Measurements from ENCODE around the gene SLC35E1. TPM values are rescaled to one million over a fixed set of nuclear protein-coding genes. Genes with fewer than 3 reads are reported as not detected.
A peak's percentile ranks its signal among the peaks of the same experiment; 100 is the strongest.

Gene SLC35E1
- total RNA-seq, 1 donor from 2014 or later, result 63.1 TPM

DNA sequence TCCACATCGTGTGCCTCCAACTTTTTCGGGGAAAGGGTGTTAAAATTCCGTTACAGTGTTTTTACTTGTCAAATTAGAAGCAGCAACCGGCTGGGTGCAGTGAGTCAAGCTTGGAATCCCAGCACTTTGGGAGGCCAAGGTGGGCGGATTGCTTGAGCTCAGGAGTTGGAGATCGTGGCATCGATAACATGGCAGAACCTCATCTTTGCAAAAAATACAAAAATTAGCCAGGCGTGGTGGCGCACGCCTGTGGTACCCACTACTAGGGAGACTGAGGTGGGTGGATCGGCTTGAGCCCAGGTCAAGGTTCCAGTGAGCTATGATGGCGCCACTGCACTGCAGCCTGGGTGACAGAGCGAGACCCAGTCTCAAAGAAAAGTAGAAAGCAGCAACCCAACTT is 1.1 kb upstream of the SLC35E1 start:
- H3K4me1 Mint-ChIP-seq (ENCODE audit: low read depth, unreplicated experiment), result peaks cover 29% of the 10 kb centered on the region
- peak overlapping the region; percentile 90 for H3K4me2 ChIP-seq (ENCODE audit: low read length)
- TF ChIP-seq EZH2 (IDR thresholded peaks at IDR 0.05; ENCODE audit: insufficient read depth, low read length), result no peak
- no peak for TF ChIP-seq CTCF (IDR thresholded peaks at IDR 0.05; ENCODE audit: insufficient read depth, low read depth, low read length)
- H4K20me1 ChIP-seq (ENCODE audit: insufficient read depth, low read length), result peaks cover 73% of the 10 kb centered on the region
- no peak for FAIRE-seq
- no peak overlapping the region for H3K27ac ChIP-seq (ENCODE audit: low read depth, low read length)
- peaks cover 95% of the 10 kb centered on the region for H3K79me2 ChIP-seq (ENCODE audit: insufficient read depth, low read length)
- H3K4me1 ChIP-seq (ENCODE audit: insufficient read depth, low read length), result peaks cover 22% of the 10 kb centered on the region
- no peaks in the 10 kb centered on the region for H3K36me3 ChIP-seq (ENCODE audit: insufficient read depth, low read length)
- H2AFZ ChIP-seq (ENCODE audit: low read depth, low read length), result no peak overlapping the region
- peak overlapping the region; percentile 91 for H3K9ac ChIP-seq (ENCODE audit: low read length)
- H3K27me3 ChIP-seq (ENCODE audit: insufficient read depth, low read length), result no peaks in the 10 kb centered on the region
- H3K9me3 ChIP-seq (ENCODE audit: insufficient read depth, low read depth, low read length), result no peaks in the 10 kb centered on the region
- peak overlapping the region; percentile 94 for H3K27ac Mint-ChIP-seq (ENCODE audit: unreplicated experiment)
- H3K9me3 Mint-ChIP-seq (ENCODE audit: unreplicated experiment), result no peaks in the 10 kb centered on the region
- H3K4me3 Mint-ChIP-seq (ENCODE audit: unreplicated experiment), result peak overlapping the region; percentile 98
- no peak for DNase-seq (ENCODE audit: low read depth)
- H3K4me3 ChIP-seq (ENCODE audit: insufficient read depth, low read depth, low read length), result peak overlapping the region; percentile 93
- no peaks in the 10 kb centered on the region for H3K27me3 Mint-ChIP-seq (ENCODE audit: low read depth, unreplicated experiment)
- H3K36me3 Mint-ChIP-seq (ENCODE audit: low read depth, unreplicated experiment), result peaks cover 11% of the 10 kb centered on the region

DNA sequence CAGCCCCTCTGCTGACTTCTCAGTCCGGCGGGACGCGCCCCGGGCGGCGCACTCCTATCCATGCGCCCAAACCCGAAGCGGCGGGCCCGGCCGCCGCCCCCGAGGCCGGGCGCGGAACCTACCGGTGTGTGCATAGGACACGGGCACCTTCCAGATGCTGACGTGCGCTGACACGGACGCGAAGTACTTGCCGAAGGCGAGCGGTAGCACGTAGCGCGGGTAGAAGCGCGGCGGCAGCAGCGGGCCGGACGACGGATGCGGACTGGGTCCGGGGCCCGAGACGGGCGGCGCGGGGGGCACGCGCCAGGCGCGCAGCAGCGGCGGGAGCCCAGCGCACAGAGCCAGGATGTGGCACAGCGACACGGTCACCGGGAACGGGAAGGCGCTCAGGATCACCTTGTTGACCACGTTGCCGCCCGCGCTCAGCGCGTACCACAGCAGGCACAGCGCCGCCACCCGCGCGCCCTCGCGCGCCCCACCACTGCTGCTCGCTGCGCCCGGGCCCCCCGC is 338 bp downstream of the SLC35E1 start:
- no peak for FAIRE-seq
- H3K9me3 ChIP-seq (ENCODE audit: insufficient read depth, low read depth, low read length), result no peaks in the 10 kb centered on the region
- peak overlapping the region; percentile 79 for H2AFZ ChIP-seq (ENCODE audit: low read depth, low read length)
- no peaks in the 10 kb centered on the region for H3K27me3 ChIP-seq (ENCODE audit: insufficient read depth, low read length)
- H3K27ac ChIP-seq (ENCODE audit: low read depth, low read length), result peak overlapping the region; percentile 76
- peaks cover 91% of the 10 kb centered on the region for H3K79me2 ChIP-seq (ENCODE audit: insufficient read depth, low read length)
- no peak for TF ChIP-seq CTCF (IDR thresholded peaks at IDR 0.05; ENCODE audit: insufficient read depth, low read depth, low read length)
- TF ChIP-seq EZH2 (IDR thresholded peaks at IDR 0.05; ENCODE audit: insufficient read depth, low read length), result no peak
- peak overlapping the region; percentile 96 for H3K9ac ChIP-seq (ENCODE audit: low read length)
- Mint-ChIP-seq H3K27me3 (ENCODE audit: low read depth, unreplicated experiment) (no peaks in the 10 kb centered on the region), H3K4me3 (ENCODE audit: unreplicated experiment) (peak overlapping the region; percentile 94), H3K9me3 (ENCODE audit: unreplicated experiment) (no peaks in the 10 kb centered on the region), H3K36me3 (ENCODE audit: low read depth, unreplicated experiment) (peaks cover 12% of the 10 kb centered on the region), H3K4me1 (ENCODE audit: low read depth, unreplicated experiment) (peaks cover 29% of the 10 kb centered on the region), H3K27ac (ENCODE audit: unreplicated experiment) (peak overlapping the region; percentile 80)
- H3K36me3 ChIP-seq (ENCODE audit: insufficient read depth, low read length), result peaks cover 2% of the 10 kb centered on the region
- peaks cover 22% of the 10 kb centered on the region for H3K4me1 ChIP-seq (ENCODE audit: insufficient read depth, low read length)
- H4K20me1 ChIP-seq (ENCODE audit: insufficient read depth, low read length), result peaks cover 78% of the 10 kb centered on the region
- no peak for DNase-seq (ENCODE audit: low read depth)
- H3K4me3 ChIP-seq (ENCODE audit: insufficient read depth, low read depth, low read length), result peak overlapping the region; percentile 93
- H3K4me2 ChIP-seq (ENCODE audit: low read length), result peak overlapping the region; percentile 90

- FAIRE-seq (no peak), DNase-seq (ENCODE audit: low read depth) (peak; percentile 36)
- peak overlapping the region; percentile 80 for H3K27ac Mint-ChIP-seq (ENCODE audit: unreplicated experiment)
- peak overlapping the region; percentile 94 for H3K4me3 Mint-ChIP-seq (ENCODE audit: unreplicated experiment)
- Histone ChIP-seq H3K4me2 (ENCODE audit: low read length) (peak overlapping the region; percentile 90), H3K9ac (ENCODE audit: low read length) (peak overlapping the region; percentile 96), H3K9me3 (ENCODE audit: insufficient read depth, low read depth, low read length) (no peaks in the 10 kb centered on the region), H3K4me3 (ENCODE audit: insufficient read depth, low read depth, low read length) (peak overlapping the region; percentile 93), H3K27ac (ENCODE audit: low read depth, low read length) (peak overlapping the region; percentile 76), H4K20me1 (ENCODE audit: insufficient read depth, low read length) (peaks cover 78% of the 10 kb centered on the region), H3K4me1 (ENCODE audit: insufficient read depth, low read length) (peaks cover 22% of the 10 kb centered on the region), H3K36me3 (ENCODE audit: insufficient read depth, low read length) (peaks cover 7% of the 10 kb centered on the region), H3K27me3 (ENCODE audit: insufficient read depth, low read length) (no peaks in the 10 kb centered on the region), H2AFZ (ENCODE audit: low read depth, low read length) (peak overlapping the region; percentile 79), H3K79me2 (ENCODE audit: insufficient read depth, low read length) (peaks cover 91% of the 10 kb centered on the region)
- peaks cover 12% of the 10 kb centered on the region for H3K36me3 Mint-ChIP-seq (ENCODE audit: low read depth, unreplicated experiment)
- no peaks in the 10 kb centered on the region for H3K9me3 Mint-ChIP-seq (ENCODE audit: unreplicated experiment)
- peaks cover 29% of the 10 kb centered on the region for H3K4me1 Mint-ChIP-seq (ENCODE audit: low read depth, unreplicated experiment)
- H3K27me3 Mint-ChIP-seq (ENCODE audit: low read depth, unreplicated experiment), result no peaks in the 10 kb centered on the region
- no peak for TF ChIP-seq CTCF (IDR thresholded peaks at IDR 0.05; ENCODE audit: insufficient read depth, low read depth, low read length)
- no peak for TF ChIP-seq EZH2 (IDR thresholded peaks at IDR 0.05; ENCODE audit: insufficient read depth, low read length)
These were observed 932 bp downstream of the SLC35E1 start for GRCh38 chr19:16571283-16571682.

Measured in astrocyte (in vitro differentiated cells and primary cell).